Measurements from ENCODE around the gene PHACTR3.

DNA sequence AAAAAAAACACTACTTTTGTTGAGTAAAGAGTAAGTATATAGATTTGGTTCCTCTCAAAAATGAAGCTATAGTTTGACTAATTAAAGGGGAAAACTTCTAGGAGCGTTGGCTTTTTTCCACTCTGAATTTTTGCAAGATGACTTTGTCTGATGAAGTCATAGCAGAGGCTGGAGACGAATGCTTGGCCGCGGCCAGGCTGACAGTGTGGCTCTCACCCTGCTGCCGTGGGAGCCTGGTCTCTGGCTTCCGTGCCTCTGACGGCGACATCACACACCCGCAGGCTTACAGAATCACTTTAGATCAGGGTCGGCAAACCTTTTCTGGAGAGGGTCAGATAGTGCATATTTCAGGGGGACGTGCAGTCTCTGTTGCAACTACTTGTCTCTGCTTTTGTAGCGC lies 145.0 kb downstream of the PHACTR3 start:
- TF ChIP-seq, protein P1, sequence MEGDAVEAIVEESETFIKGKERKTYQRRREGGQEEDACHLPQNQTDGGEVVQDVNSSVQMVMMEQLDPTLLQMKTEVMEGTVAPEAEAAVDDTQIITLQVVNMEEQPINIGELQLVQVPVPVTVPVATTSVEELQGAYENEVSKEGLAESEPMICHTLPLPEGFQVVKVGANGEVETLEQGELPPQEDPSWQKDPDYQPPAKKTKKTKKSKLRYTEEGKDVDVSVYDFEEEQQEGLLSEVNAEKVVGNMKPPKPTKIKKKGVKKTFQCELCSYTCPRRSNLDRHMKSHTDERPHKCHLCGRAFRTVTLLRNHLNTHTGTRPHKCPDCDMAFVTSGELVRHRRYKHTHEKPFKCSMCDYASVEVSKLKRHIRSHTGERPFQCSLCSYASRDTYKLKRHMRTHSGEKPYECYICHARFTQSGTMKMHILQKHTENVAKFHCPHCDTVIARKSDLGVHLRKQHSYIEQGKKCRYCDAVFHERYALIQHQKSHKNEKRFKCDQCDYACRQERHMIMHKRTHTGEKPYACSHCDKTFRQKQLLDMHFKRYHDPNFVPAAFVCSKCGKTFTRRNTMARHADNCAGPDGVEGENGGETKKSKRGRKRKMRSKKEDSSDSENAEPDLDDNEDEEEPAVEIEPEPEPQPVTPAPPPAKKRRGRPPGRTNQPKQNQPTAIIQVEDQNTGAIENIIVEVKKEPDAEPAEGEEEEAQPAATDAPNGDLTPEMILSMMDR (IDR thresholded peaks at IDR 0.05; ENCODE audit: low read length) = no peak
- TF ChIP-seq EZH2 (optimal IDR thresholded peaks at IDR 0.05; ENCODE audit: low read depth, low read length) (no peak), EZH2phosphoT487 (IDR thresholded peaks at IDR 0.05; ENCODE audit: low read length) (no peak)

All from MM.1S (cell line).